ENCODE measurements around the gene CFAP410.

CFAP410 gene

GRCh38 chr21:44370027-44370735 lies 31.0 kb upstream of the CFAP410 start:
- H3K4me3 ChIP-seq (ENCODE audit: low read depth, low read length): no peak overlapping the region
- TF ChIP-seq CTCF (IDR thresholded peaks at IDR 0.05; ENCODE audit: low read depth, low read length): no peak
- in situ Hi-C loops (cut with HindIII; ENCODE audit: low sequenced_read_pairs): no loop called here
- DNase-seq (ENCODE audit: low read depth, low spot score): no peak

- in situ Hi-C loops (cut with HindIII; ENCODE audit: low sequenced_read_pairs): no loop called here
Measured at GRCh38 chr21:44368711-44369446, 29.7 kb upstream of the CFAP410 start.

GRCh38 chr21:44366586-44367211 lies 27.5 kb upstream of the CFAP410 start:
- DNase-seq (ENCODE audit: low read depth, low spot score): no peak
- TF ChIP-seq CTCF (IDR thresholded peaks at IDR 0.05; ENCODE audit: low read depth, low read length): no peak
- H3K4me3 ChIP-seq (ENCODE audit: low read depth, low read length): no peak overlapping the region
- in situ Hi-C loops (cut with HindIII; ENCODE audit: low sequenced_read_pairs): no loop called here

More at GRCh38 chr21:44368711-44369446, 29.7 kb upstream of the CFAP410 start:
- no peak for TF ChIP-seq CTCF (IDR thresholded peaks at IDR 0.05; ENCODE audit: low read depth, low read length)
- H3K4me3 ChIP-seq (ENCODE audit: low read depth, low read length): no peak overlapping the region
- no peak for DNase-seq (ENCODE audit: low read depth, low spot score)

GRCh38 chr21:44365967-44366585 lies 26.9 kb upstream of the CFAP410 start:
- no peak overlapping the region for H3K4me3 ChIP-seq (ENCODE audit: low read depth, low read length)
- in situ Hi-C loops (cut with HindIII; ENCODE audit: low sequenced_read_pairs): no loop called here
- no peak for DNase-seq (ENCODE audit: low read depth, low spot score)
- no peak for TF ChIP-seq CTCF (IDR thresholded peaks at IDR 0.05; ENCODE audit: low read depth, low read length)

- DNase-seq (ENCODE audit: low read depth, low spot score): no peak
- in situ Hi-C loops (cut with HindIII; ENCODE audit: low sequenced_read_pairs): no loop called here
- no peak overlapping the region for H3K4me3 ChIP-seq (ENCODE audit: low read depth, low read length)
- TF ChIP-seq CTCF (IDR thresholded peaks at IDR 0.05; ENCODE audit: low read depth, low read length): no peak
Measured at GRCh38 chr21:44365251-44365966, 26.2 kb upstream of the CFAP410 start.
